ENCODE data around the gene CLDN6.

GRCh38 chr16:2967211-2967631, 50.8 kb downstream of the CLDN6 start:
- no peak for TF ChIP-seq EZH2phosphoT487 (IDR thresholded peaks at IDR 0.05; ENCODE audit: borderline replicate concordance, low read length)
- TF ChIP-seq, protein P1, sequence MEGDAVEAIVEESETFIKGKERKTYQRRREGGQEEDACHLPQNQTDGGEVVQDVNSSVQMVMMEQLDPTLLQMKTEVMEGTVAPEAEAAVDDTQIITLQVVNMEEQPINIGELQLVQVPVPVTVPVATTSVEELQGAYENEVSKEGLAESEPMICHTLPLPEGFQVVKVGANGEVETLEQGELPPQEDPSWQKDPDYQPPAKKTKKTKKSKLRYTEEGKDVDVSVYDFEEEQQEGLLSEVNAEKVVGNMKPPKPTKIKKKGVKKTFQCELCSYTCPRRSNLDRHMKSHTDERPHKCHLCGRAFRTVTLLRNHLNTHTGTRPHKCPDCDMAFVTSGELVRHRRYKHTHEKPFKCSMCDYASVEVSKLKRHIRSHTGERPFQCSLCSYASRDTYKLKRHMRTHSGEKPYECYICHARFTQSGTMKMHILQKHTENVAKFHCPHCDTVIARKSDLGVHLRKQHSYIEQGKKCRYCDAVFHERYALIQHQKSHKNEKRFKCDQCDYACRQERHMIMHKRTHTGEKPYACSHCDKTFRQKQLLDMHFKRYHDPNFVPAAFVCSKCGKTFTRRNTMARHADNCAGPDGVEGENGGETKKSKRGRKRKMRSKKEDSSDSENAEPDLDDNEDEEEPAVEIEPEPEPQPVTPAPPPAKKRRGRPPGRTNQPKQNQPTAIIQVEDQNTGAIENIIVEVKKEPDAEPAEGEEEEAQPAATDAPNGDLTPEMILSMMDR (IDR thresholded peaks at IDR 0.05; ENCODE audit: low read depth, low read length, poor library complexity, severe bottlenecking): no peak
